Muscle of back (tissue), 10 donors: ENCODE data around the gene ERF. TPM values are rescaled to one million over a fixed set of nuclear protein-coding genes. Genes with fewer than 3 reads are reported as not detected.

Source experiments
- polyA plus RNA-seq, 10 donors: library from polyadenylated mRNA; unstranded; fragments of 120-200 nt; gene quantifications; one replicate each; pipeline ENCODE4 v1.2.1, GENCODE V29; 2013; ENCODE audit not compliant: insufficient read length in 10 of 10

The ERF gene
- polyA plus RNA-seq, 10 donors = 28.5 to 46.1 (median 38.4) TPM

Other genes with a start within 250 kb of the ERF start
- 1 to 10 TPM; 1.8 to 4.3 (median 3.1) TPM for gene GRIK5, start 184.9 kb downstream of the ERF start, polyA plus RNA-seq
- 10 to 100 TPM in 4 of 10 donors, 1 to 10 TPM in 6; 7.5 to 14.1 (median 9.5) TPM for gene ZNF574, start 179.0 kb downstream of the ERF start, polyA plus RNA-seq
- 1 to 10 TPM; 1.5 to 3.0 (median 1.7) TPM for gene POU2F2, start 122.7 kb downstream of the ERF start, polyA plus RNA-seq
- gene DEDD2, start 37.5 kb downstream of the ERF start, polyA plus RNA-seq = 10 to 100 TPM in 9 of 10 donors, 1 to 10 TPM in 1; 9.6 to 14.8 (median 12.8) TPM
- 1 to 10 TPM; 4.5 to 8.5 (median 5.9) TPM for gene ZNF526, start 34.8 kb downstream of the ERF start, polyA plus RNA-seq
- gene GSK3A, start 12.5 kb downstream of the ERF start, polyA plus RNA-seq = 10 to 100 TPM; 34.4 to 49.0 (median 42.1) TPM
- gene CIC, start 14.1 kb upstream of the ERF start, polyA plus RNA-seq = 10 to 100 TPM; 26.8 to 42.2 (median 35.7) TPM
- gene PRR19, start 47.0 kb upstream of the ERF start, polyA plus RNA-seq = 1 to 10 TPM in 4 of 10 donors, under 1 TPM in 6; 0.47 to 1.8 (median 0.78) TPM
- 10 to 100 TPM; 20.0 to 43.7 (median 29.7) TPM for gene PAFAH1B3, start 47.5 kb upstream of the ERF start, polyA plus RNA-seq
- gene TMEM145, start 58.2 kb upstream of the ERF start, polyA plus RNA-seq = under 1 TPM; 0.16 to 0.56 (median 0.30) TPM
- 10 to 100 TPM; 20.6 to 33.2 (median 26.3) TPM for gene MEGF8, start 70.5 kb upstream of the ERF start, polyA plus RNA-seq
- under 1 TPM in 3 of 10 donors, not detected in 7; 0.42 to 0.79 (median 0.59) TPM for gene CNFN, start 135.2 kb upstream of the ERF start, polyA plus RNA-seq
- 10 to 100 TPM in 2 of 10 donors, 1 to 10 TPM in 8; 5.4 to 12.1 (median 7.6) TPM for gene LIPE, start 172.3 kb upstream of the ERF start, polyA plus RNA-seq
- under 1 TPM in 1 of 10 donors, not detected in 9; 0.79 TPM for gene CXCL17, start 187.8 kb upstream of the ERF start, polyA plus RNA-seq